ENCODE data around the gene NIPA2. TPM values are rescaled to one million over a fixed set of nuclear protein-coding genes. Genes with fewer than 3 reads are reported as not detected.

Gene NIPA2
- total and polyA plus RNA-seq, 2 of the 8 experiments (the other 6 are each of a cell fraction or from before 2014, with no cell fraction given), result 38.5 to 81.7 TPM

GRCh38 chr15:22902046-22902445 is 63.6 kb downstream of the NIPA2 start:
- WGBS, 2 experiments (ENCODE audit: extremely low coverage in 1 of 2, insufficient coverage in 1 of 2, insufficient read length in 1 of 2, insufficient replicate concordance in 2 of 2, low coverage in 1 of 2, low lambda C conversion rate in 2 of 2, missing lambda C conversion rate in 1 of 2), result 90% methylated on average over 11 of the region's 11 CpGs; no CpG with 5 or more reads in 1 of the 2 experiments
- no peak for FAIRE-seq
- CTCF ChIA-PET (ENCODE audit: partially characterized antibody), result interaction anchor here (0.8 to 1.5 kb wide), 5 partner anchors 9 to 91 kb away, joined by 3 to 4 read pairs (median 4); no protein-coding TSS in a partner anchor

More at GRCh38 chr15:22902046-22902445, 63.6 kb downstream of the NIPA2 start:
- no peak overlapping the region for H3K4me2 ChIP-seq (ENCODE audit: insufficient read depth in 1 of 2, low read depth in 2 of 2, low read length in 2 of 2)
- H3K36me3 ChIP-seq (ENCODE audit: control insufficient read depth in 2 of 4, insufficient read depth in 4 of 4, low read length in 3 of 4), result no peaks in the 10 kb centered on the region; a peak in 2 of 8 replicates
- H4K20me1 ChIP-seq (replicated peaks in 1 of 2; ENCODE audit: control insufficient read depth in 1 of 2, insufficient read depth in 2 of 2, low read length in 2 of 2), result peaks cover 0 to 6% of the 10 kb centered on the region in 2 experiments
- no peak for DNase-seq (ENCODE audit: low read depth in 1 of 2, low spot score in 2 of 2)
- no peak overlapping the region for H2AFZ ChIP-seq (ENCODE audit: low read length)
- no peaks in the 10 kb centered on the region for H3K79me2 ChIP-seq (ENCODE audit: control insufficient read depth in 1 of 2, insufficient read depth in 2 of 2, low read length in 2 of 2)
- no peak overlapping the region for H3K4me3 ChIP-seq (ENCODE audit: extremely low read depth in 1 of 4, insufficient read depth in 2 of 4, low read depth in 3 of 4, low read length in 4 of 4)
- H2BK15ac ChIP-seq (ENCODE audit: low read length), result no peak overlapping the region
- POLR2A ChIA-PET (ENCODE audit: partially characterized antibody), result no interaction called here
- H2BK5ac ChIP-seq (ENCODE audit: low read depth, low read length), result no peak overlapping the region
- no peak overlapping the region for H4K91ac ChIP-seq (replicated peaks; ENCODE audit: insufficient read length, low read length)
- no peak overlapping the region for H3K4ac ChIP-seq (replicated peaks; ENCODE audit: insufficient read length, low read depth, low read length)
- H3K23ac ChIP-seq (ENCODE audit: insufficient read length), result no peak overlapping the region
- no peak overlapping the region for H3K56ac ChIP-seq (replicated peaks; ENCODE audit: insufficient read length, low read depth, low read length)
- 0 out of 2 replicates have a peak, but pooled peaks cover 2% of the 10 kb centered on the region for H3K23me2 ChIP-seq (ENCODE audit: low read depth, low read length)
- no peaks in the 10 kb centered on the region for H3K4me1 ChIP-seq (replicated peaks in 1 of 4; ENCODE audit: control insufficient read depth in 3 of 4, insufficient read depth in 4 of 4, low read length in 3 of 4)
- no peak overlapping the region for H2AK5ac ChIP-seq (ENCODE audit: low read depth, low read length)
- H2BK20ac ChIP-seq (ENCODE audit: low read length), result no peak overlapping the region
- no peak overlapping the region for H3K18ac ChIP-seq (ENCODE audit: extremely low read depth, low read length)
- no peaks in the 10 kb centered on the region for H3K79me1 ChIP-seq (ENCODE audit: low read depth, low read length)
- no peak overlapping the region for H3K14ac ChIP-seq (ENCODE audit: insufficient read length)
- H4K5ac ChIP-seq (ENCODE audit: insufficient read length, low read depth, low read length), result no peak overlapping the region
- H3K9ac ChIP-seq (replicated peaks in 1 of 4; ENCODE audit: extremely low read depth in 1 of 4, low read depth in 3 of 4, low read length in 3 of 4), result no peak overlapping the region
- H4K8ac ChIP-seq (ENCODE audit: extremely low read depth, insufficient read depth, low read length), result no peak overlapping the region
- no peaks in the 10 kb centered on the region for H3K27me3 ChIP-seq (replicated peaks in 1 of 4; ENCODE audit: control insufficient read depth in 3 of 4, extremely low read depth in 1 of 4, insufficient read depth in 3 of 4, low read length in 3 of 4)
- no peak overlapping the region for H2BK12ac ChIP-seq (ENCODE audit: low read depth, low read length)
- TF ChIP-seq POLR2AphosphoS5 (IDR thresholded peaks at IDR 0.05; ENCODE audit: low read depth, low read length) (no peak), BACH1 (IDR thresholded peaks at IDR 0.05; ENCODE audit: low read length) (no peak), RBBP5 (IDR thresholded peaks at IDR 0.05; ENCODE audit: borderline replicate concordance, low read depth, low read length) (no peak), TBP (IDR thresholded peaks at IDR 0.05; ENCODE audit: low read depth, low read length) (no peak)
- no peak overlapping the region for H3K27ac ChIP-seq (ENCODE audit: low read depth, low read length)
- no peaks in the 10 kb centered on the region for H3K9me3 ChIP-seq (ENCODE audit: insufficient read depth in 2 of 2, low read depth in 1 of 2, low read length in 1 of 2)
- no peak overlapping the region for H2BK120ac ChIP-seq (replicated peaks; ENCODE audit: low read depth, low read length)

Data from H1 (cell line).